ENCODE results near the gene SLC9B2.

The SLC9B2 gene

DNA sequence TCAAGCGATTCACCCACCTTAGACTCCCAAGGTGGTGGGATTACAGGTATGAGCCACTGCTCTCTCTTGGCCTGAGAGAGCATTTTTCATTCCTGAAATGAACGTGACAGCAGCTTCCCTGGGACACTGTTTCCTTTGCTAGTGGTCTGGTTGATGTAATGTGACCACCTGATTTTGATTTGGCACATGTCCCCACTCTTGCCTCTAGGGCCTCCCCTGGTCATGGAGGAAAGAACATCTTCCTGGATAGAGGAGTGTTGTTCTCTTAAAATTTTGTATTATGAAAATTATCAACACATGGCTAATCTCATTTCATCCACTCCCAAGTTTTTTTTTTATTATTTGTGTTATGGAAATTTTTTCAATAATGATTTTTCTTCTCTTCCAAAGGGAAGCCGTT is 23.8 kb downstream of the SLC9B2 start:
- Mint-ChIP-seq H3K27me3 (no peaks in the 10 kb centered on the region), H3K4me3 (no peak overlapping the region), H3K27ac (no peak overlapping the region), H3K9me3 (no peaks in the 10 kb centered on the region), H3K4me1 (ENCODE audit: low read depth) (peaks cover 12% of the 10 kb centered on the region), H3K36me3 (ENCODE audit: low read depth) (peaks cover 35% of the 10 kb centered on the region)

DNA sequence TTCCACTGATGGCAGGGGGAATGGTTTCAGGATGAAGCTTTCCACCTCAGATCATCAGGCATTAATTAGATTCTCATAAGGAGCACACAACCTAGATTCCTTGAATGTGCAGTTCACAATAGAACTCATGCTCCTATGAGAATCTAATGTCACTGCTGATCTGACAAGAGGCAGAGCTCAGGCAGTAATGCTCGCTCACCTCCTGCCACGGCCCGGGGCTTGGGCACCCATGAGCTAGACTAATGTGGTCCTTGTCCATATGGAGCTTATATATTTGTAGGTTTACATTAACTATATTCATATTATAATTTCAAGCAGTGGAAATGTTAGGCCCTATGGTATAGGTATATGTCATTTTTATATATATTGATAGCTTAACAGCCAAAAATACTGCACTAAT is 24.4 kb downstream of the SLC9B2 start:
- H3K27me3 Mint-ChIP-seq, result no peaks in the 10 kb centered on the region
- no peak overlapping the region for H3K27ac Mint-ChIP-seq
- H3K36me3 Mint-ChIP-seq (ENCODE audit: low read depth), result peaks cover 39% of the 10 kb centered on the region
- H3K4me3 Mint-ChIP-seq, result no peak overlapping the region
- H3K4me1 Mint-ChIP-seq (ENCODE audit: low read depth), result peaks cover 12% of the 10 kb centered on the region
- no peaks in the 10 kb centered on the region for H3K9me3 Mint-ChIP-seq

GRCh38 chr4:103050736-103051436 is 25.7 kb downstream of the SLC9B2 start:
- no peak overlapping the region for H3K4me3 Mint-ChIP-seq
- H3K27ac Mint-ChIP-seq, result peak overlapping the region; percentile 86
- H3K36me3 Mint-ChIP-seq (ENCODE audit: low read depth), result peaks cover 45% of the 10 kb centered on the region
- peaks cover 17% of the 10 kb centered on the region for H3K4me1 Mint-ChIP-seq (ENCODE audit: low read depth)
- H3K27me3 Mint-ChIP-seq, result no peaks in the 10 kb centered on the region
- H3K9me3 Mint-ChIP-seq, result no peaks in the 10 kb centered on the region

- H3K36me3 Mint-ChIP-seq (ENCODE audit: low read depth), result peaks cover 61% of the 10 kb centered on the region
- H3K27me3 Mint-ChIP-seq, result no peaks in the 10 kb centered on the region
- H3K4me1 Mint-ChIP-seq (ENCODE audit: low read depth), result peaks cover 15% of the 10 kb centered on the region
- no peak overlapping the region for H3K4me3 Mint-ChIP-seq
- no peaks in the 10 kb centered on the region for H3K9me3 Mint-ChIP-seq
- no peak overlapping the region for H3K27ac Mint-ChIP-seq
Measured at GRCh38 chr4:103046416-103047290, 29.9 kb downstream of the SLC9B2 start.

DNA sequence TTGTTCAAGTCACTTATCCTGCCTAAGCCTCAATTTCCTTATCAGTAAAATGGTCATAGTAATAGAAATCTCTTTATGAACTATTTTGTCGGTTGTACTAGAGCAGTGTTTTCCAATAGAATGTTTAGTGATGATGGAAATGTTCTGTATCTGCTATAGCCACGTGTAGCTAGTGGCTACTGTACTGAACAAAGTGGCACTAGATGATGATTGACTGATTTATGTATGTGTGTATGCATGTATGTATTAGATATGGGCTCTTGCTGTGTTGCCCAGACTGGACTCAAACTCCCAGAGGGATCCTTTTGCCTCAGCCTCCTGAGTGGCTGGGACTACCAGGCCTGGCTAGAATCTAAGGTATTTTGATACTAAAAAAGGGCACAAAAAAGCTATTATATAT is 32.4 kb downstream of the SLC9B2 start:
- H3K27me3 Mint-ChIP-seq, result no peaks in the 10 kb centered on the region
- no peaks in the 10 kb centered on the region for H3K9me3 Mint-ChIP-seq
- peaks cover 4% of the 10 kb centered on the region for H3K4me1 Mint-ChIP-seq (ENCODE audit: low read depth)
- no peak overlapping the region for H3K4me3 Mint-ChIP-seq
- no peak overlapping the region for H3K27ac Mint-ChIP-seq
- peaks cover 71% of the 10 kb centered on the region for H3K36me3 Mint-ChIP-seq (ENCODE audit: low read depth)

DNA sequence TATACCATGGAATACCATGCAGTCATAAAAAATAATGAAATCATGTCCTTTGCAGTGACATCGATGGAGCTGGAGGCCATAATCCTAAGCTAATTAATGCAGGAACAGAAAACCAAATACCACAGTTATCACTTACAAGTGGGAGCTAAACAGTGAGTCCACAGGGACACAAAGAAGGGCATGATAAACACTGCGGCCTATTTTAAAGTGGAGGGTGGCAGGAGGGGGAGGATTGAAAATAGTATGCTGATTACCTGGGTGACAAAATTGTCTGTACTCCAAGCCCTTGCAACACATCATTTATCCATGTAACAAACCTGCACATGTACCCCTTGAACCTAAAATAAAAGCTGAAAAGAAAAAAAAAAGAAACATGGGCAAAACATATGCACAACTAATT is 40.4 kb downstream of the SLC9B2 start:
- H3K27ac Mint-ChIP-seq, result no peak overlapping the region
- no peaks in the 10 kb centered on the region for H3K4me1 Mint-ChIP-seq (ENCODE audit: low read depth)
- no peaks in the 10 kb centered on the region for H3K9me3 Mint-ChIP-seq
- H3K27me3 Mint-ChIP-seq, result no peaks in the 10 kb centered on the region
- peaks cover 33% of the 10 kb centered on the region for H3K36me3 Mint-ChIP-seq (ENCODE audit: low read depth)
- H3K4me3 Mint-ChIP-seq, result no peak overlapping the region

DNA sequence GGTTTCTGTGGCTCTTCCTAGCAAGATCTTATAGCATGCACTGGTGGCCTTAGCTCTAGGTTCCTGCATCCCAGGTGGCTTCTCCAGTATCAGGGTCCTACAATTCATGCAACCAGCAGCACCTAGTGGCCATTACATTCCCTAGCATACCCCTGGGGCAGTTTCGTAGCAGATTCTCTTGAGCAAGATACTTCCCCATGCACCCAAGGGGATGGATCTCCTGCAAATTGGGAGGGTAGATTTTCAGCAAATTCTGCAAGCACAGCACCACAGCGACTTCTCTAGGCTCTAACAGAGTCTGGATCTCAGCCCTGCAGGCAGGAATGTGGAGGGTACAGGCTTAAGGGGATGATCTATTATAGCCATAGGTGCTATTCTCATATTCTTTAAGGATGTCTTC is 44.0 kb downstream of the SLC9B2 start:
- Mint-ChIP-seq H3K36me3 (ENCODE audit: low read depth) (peaks cover 41% of the 10 kb centered on the region), H3K27me3 (no peaks in the 10 kb centered on the region), H3K9me3 (no peaks in the 10 kb centered on the region), H3K27ac (no peak overlapping the region), H3K4me3 (no peak overlapping the region), H3K4me1 (ENCODE audit: low read depth) (no peaks in the 10 kb centered on the region)

DNA sequence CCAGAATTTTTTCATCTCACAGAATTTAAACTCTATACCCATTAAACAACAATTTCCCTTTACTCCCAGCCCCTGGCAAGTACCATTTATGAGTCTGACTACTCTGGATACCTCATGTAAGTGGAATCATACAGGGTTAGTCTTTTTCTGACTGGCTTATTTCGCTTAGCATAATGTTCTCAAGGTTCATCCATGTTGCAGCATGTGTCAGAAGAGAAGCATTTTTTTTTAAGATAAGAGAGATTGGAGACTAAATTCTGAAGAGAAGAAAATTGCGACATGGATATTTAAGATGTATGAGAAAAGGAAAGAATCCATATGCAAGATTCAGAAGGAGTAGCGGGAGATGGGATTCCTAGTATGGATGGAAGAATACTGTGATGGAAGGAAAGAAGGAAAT is 45.8 kb downstream of the SLC9B2 start:
- Mint-ChIP-seq H3K27ac (no peak overlapping the region), H3K4me3 (no peak overlapping the region), H3K9me3 (no peaks in the 10 kb centered on the region), H3K4me1 (ENCODE audit: low read depth) (peaks cover 6% of the 10 kb centered on the region), H3K27me3 (no peaks in the 10 kb centered on the region), H3K36me3 (ENCODE audit: low read depth) (peaks cover 31% of the 10 kb centered on the region)

DNA sequence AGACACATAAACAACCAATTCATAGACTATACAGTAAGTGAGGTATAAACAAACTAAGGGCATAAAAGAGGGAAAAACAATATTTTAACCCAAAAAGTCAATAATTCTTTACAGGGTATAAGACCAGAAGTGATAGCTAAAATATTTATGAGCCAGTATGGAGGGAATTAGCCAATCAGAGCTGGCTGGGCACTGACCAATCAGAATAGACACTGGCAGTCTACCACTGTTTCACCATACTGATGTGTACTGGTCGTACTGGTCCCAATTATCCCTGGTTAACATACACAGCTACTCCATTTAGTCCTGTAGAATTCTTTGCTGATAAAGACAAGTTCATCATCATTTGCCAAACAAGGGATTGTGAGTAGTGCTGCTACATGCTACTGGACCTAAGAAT is 47.3 kb downstream of the SLC9B2 start:
- Mint-ChIP-seq H3K4me1 (ENCODE audit: low read depth) (peaks cover 10% of the 10 kb centered on the region), H3K27me3 (no peaks in the 10 kb centered on the region), H3K4me3 (no peak overlapping the region), H3K27ac (no peak overlapping the region), H3K9me3 (no peaks in the 10 kb centered on the region), H3K36me3 (ENCODE audit: low read depth) (peaks cover 31% of the 10 kb centered on the region)

DNA sequence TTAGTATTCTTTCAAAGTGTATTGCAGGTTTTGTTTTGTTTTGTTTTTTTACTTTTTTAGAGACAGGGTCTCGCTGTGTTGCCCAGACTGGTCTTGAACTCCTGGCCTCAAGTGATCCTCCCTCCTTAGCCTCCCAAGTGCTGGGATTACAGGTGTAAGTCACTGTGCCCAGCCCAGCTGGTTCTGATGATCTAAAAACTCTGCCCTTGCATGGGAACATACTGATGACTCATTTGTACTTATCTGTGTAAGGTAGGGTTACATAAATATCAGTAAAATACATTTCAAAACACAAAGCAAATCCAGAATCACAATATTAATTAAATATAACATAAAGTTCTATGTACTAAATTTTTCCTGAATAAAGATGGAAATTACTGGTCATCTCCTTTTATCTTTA is 49.7 kb downstream of the SLC9B2 start:
- Mint-ChIP-seq H3K4me3 (no peak overlapping the region), H3K9me3 (no peaks in the 10 kb centered on the region), H3K27me3 (no peaks in the 10 kb centered on the region), H3K4me1 (ENCODE audit: low read depth) (peaks cover 10% of the 10 kb centered on the region), H3K27ac (no peak overlapping the region), H3K36me3 (ENCODE audit: low read depth) (peaks cover 35% of the 10 kb centered on the region)

DNA sequence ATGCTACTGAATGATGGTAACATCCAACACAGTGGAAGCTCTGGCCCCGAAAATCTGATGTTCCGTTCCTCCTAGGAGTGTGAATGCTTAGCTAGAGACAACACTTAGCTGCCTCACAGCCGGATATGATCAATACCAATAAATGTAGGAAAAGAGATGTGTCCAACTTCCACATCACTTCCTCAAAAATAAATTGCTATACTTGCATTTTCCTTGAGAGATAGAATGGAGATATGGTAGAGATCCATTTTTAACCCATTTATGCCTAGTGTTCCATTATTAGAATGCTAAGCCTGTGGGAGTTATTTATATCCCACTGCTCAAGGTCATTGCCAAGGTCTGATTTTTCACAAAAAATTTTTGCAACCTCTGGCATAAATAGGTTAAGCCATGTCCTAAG is 51.6 kb downstream of the SLC9B2 start:
- Mint-ChIP-seq H3K27ac (no peak overlapping the region), H3K4me1 (ENCODE audit: low read depth) (peaks cover 15% of the 10 kb centered on the region), H3K4me3 (no peak overlapping the region), H3K36me3 (ENCODE audit: low read depth) (peaks cover 24% of the 10 kb centered on the region), H3K9me3 (no peaks in the 10 kb centered on the region), H3K27me3 (no peaks in the 10 kb centered on the region)

GRCh38 chr4:103021120-103021519 is 55.4 kb downstream of the SLC9B2 start:
- Mint-ChIP-seq H3K36me3 (ENCODE audit: low read depth) (peaks cover 16% of the 10 kb centered on the region), H3K9me3 (no peaks in the 10 kb centered on the region), H3K4me1 (ENCODE audit: low read depth) (peaks cover 27% of the 10 kb centered on the region), H3K27ac (no peak overlapping the region), H3K27me3 (no peaks in the 10 kb centered on the region), H3K4me3 (no peak overlapping the region)

DNA sequence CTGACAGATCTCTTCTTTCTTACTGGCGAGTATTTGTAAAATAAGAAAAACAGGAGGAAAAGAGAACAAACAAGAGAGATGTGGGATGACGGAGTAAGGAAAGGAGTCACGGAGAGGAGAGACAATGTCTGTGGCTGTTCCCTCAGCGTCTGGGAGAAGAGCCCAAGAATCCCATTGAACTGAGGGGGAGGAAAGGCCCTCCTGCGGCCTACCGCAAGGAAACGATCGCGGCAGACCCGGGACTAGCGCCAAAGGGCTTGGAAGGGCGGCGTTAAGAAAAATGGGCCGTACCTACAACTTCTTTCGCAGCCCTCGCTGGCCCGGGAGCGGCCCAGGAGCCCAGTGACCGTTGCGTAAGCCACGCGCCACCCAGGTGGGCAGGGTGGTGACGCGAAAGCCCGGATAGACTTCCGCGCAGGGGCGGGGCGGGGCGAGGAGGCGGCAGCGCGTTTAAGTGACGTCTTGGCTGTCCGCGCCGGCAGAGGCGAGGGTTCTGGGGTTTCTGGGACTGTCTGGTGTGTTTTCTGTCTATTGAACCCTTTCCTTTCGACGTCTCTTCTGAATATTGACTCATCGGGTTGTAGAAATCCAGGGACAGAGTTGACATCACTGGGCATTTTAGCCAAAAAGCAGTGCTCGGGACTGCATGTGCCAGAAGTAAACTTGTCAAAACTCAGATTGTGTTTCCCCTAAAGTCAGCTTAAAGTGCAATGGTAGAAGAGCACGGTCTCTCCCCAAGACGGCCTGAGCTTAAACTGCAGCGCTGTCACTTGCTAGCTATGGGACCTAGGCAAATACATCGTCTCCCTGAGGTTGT is 57.0 kb downstream of the SLC9B2 start, which contains the start of gene SLC9B1:
Gene SLC9B1, minus strand, starts transcription at position 398 of the 817 bp plus-strand sequence. CDS start 27,994 bp downstream, outside the sequence.
- Mint-ChIP-seq H3K27ac (peak within 1 kb of the TSS; percentile 94), H3K4me3 (peak within 1 kb of the TSS; percentile 91), H3K4me1 (ENCODE audit: low read depth) (peaks cover 20% of the 10 kb centered on the region), H3K27me3 (no peaks in the 10 kb centered on the region), H3K36me3 (ENCODE audit: low read depth) (peaks cover 4% of the 10 kb centered on the region), H3K9me3 (no peaks in the 10 kb centered on the region)

DNA sequence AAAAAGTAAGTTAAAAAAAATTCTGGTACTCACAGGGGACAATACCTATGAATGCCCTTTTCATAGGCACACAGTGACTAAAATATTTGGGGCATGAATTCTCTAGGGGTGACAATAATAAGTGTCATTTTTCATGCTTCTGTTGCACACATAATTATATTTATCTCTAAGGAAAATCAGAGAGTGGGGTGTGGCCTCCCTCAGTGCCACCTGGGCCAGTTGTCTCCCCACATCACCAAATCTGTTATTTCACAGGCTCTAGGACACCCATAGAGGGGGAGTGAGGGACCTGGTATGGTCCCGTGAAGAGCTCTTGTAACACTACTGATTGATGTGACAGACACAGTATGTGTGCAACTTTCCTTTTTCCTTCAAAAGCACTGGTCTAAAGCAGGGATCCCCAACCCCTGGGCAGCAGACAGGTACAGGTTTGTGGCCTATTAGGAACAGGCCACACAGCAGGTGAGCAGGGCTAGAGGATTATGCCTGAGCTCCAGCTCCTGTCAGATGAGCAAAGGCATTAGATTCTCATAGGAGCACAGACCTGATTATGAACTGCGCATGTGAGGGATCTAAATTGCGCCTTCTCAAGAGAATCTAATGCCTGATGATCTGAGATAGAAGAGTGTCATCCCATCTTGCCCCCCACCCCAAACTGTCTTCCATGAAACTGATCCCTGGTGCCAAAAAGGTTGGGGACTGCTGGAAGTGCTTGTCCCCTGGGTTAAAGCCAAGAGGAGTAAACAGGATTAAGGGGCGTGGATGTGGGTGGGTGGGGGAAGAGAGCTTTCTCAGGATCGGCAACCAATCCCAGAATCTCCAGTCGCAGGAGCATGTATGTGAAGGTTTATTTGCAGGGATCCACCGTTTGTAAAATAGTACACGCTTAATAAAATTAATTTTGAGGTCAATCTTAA is 57.9 kb downstream of the SLC9B2 start:
- H3K27ac Mint-ChIP-seq, result peak overlapping the region; percentile 94
- H3K4me3 Mint-ChIP-seq, result peak overlapping the region; percentile 91
- no peaks in the 10 kb centered on the region for H3K36me3 Mint-ChIP-seq (ENCODE audit: low read depth)
- H3K27me3 Mint-ChIP-seq, result no peaks in the 10 kb centered on the region
- no peaks in the 10 kb centered on the region for H3K9me3 Mint-ChIP-seq
- H3K4me1 Mint-ChIP-seq (ENCODE audit: low read depth), result peaks cover 20% of the 10 kb centered on the region
